Activated CD8-positive, alpha-beta memory T cell treated with anti-CD3 and anti-CD28 coated beads, Interleukin-2, amount 50 U/mL, for 24 hours (primary cell): ENCODE results near the gene PIMREG.

Experiments
- DNase-seq: peaks from one replicate; pipeline ENCODE4 v3.0.0-alpha.2; 2020; ENCODE audit errors: extremely low read depth

The PIMREG gene

DNA sequence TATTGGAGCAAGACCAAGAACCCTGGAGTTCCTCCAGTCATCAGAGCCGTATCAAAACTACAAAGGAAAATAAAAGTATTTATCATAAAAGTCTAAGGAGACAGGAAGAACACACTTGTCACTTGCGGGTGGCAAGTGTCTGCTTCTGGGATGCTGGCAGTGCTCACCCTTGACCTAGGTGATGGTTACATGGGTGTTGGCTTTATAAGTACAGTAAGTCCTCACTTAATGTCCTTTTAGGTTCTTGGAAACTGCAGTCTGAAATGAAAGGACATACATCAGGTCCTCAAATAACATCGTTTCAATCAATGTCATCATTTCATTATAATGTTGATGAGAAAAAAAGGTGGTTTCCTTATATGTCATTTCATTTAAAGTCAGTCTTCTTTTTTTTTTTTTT is 6.3 kb upstream of the PIMREG start:
- no peak for DNase-seq

DNA sequence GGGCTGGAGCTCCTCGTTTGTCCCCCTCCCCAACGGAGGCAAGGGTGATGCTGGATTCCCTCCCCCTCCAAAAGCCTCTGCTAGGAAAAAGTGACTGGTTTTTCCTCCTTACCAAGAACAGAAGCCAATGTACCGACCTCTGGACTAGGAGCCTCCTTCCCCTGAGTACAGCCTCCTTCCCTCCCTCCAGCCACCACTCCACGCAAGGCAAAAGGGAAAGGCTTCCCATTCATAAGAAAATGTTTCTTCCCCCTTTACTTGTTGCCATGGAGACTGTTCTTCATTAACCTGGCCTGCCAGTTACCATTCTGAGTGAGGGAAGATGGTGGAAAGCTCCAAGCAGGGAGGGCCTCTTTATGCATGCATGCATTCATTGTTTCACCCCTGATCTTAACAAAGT is 4.3 kb upstream of the PIMREG start:
- DNase-seq: no peak

DNA sequence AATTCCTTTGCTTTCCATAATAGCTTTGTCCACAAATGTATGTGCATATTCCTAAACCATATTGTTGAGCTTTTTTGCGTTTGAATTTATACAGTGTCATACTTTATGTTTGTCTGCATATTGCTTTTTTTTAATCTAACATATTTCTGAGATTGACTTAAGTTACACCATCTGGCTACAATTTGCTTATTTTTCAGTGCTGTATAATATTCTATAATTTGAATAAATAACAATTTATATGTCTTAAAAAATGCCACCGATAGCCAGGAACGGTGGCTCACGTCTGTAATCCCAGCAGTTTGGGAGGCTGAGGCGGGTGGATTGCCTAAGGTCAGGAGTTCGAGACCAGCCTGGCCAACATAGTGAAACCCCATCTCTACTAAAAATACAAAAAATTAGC is 1.5 kb upstream of the PIMREG start:
- no peak for DNase-seq

DNA sequence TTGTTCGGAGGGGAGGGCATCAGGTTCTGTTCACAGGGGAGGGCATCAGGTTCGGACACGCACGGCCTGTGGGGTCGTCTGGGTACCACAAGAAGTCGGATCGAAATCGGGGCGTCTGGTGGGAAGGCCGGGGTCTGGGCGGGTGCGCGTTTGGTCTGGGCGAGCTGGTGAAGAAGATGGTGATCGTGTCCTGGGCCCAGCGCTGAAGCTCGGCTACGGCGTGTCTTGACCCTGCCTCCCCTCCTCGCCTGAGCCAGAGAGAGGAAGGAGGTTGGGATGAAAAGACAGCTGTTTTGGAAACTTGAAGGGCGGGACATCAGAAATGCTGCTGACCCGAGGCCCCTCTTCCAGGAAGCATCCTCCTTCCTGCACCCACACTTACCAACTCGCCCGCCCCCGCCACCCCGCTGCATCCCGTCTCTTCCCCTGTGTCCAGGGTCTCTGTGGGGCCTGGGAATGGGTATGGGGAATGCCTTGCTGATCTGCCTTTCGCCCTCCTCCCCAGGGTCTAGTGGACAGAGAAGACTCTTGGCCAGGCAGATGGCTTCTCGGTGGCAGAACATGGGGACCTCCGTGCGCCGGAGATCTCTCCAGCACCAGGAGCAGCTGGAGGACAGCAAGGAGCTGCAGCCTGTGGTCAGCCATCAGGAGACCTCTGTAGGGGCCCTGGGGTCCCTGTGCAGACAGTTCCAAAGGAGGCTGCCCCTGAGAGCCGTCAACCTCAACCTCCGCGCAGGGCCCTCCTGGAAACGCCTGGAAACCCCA is 498 bp downstream of the PIMREG start:
- DNase-seq: no peak

DNA sequence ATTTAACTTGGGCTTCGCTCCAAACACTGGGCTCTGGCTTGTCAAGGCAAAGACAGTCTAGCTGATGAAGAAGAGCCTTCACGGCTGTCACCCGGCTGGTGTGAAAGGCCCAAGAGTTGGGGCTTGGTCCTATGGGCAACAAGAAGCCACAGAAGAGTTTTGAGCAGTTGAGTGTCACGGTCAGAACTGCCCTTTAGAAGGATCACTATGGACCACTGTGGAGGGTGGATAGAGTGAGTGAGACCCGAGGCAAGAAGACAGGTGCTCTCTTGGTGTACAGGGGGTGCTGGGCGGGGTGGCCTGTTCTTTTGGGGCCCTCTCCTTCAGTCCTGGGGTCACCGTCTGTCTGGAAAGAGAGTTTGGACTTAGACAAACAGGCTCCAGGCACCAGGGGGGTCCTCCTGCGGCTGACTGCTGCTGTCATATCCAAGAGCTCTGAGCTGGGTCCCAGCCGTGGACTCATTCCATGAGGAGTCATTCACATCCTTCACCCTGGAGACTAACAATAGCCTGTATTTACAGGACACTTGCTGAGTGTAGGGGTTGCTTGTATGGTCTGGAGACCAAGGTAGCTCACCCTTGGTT is 2.4 kb downstream of the PIMREG start:
- no peak for DNase-seq

DNA sequence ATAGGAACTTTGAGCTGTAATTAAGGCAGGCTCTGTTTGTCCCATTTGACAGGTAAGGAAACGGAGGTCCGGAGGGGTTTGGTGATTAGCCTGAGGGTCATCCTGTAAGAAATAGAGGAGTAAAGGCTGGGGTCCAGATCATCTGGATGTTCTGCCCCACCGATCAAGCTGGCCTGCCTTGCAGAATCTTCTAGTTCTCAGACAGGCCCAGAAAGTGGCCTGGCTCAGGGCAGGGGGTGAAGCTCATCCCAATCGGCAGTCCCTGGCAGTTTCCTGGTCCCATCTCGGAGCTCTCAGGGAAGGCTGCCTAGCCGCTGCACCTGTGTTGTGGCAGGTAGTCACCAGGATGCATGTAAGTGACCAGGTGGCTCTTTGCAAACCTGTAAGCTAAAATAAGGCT is 4.2 kb downstream of the PIMREG start:
- no peak for DNase-seq

DNA sequence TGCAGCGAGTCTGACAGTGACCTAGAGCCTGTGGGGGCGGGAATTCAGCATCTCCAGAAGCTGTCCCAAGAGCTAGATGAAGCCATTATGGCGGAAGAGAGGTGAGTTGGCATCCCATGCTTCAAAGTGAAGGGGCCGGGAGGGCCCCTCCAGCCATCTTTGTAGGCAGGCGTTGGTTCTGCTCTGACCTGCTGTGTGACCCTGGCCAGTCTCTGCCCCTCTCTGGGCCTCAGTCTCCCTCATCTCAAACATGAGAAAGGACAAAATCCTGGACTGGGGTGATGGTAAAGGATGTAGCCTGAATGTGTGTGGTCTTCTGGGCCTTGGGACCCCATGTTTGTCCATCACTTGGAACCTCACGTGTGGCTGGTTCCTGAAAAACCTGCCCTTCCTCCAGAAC is 5.1 kb downstream of the PIMREG start:
- no peak for DNase-seq

DNA sequence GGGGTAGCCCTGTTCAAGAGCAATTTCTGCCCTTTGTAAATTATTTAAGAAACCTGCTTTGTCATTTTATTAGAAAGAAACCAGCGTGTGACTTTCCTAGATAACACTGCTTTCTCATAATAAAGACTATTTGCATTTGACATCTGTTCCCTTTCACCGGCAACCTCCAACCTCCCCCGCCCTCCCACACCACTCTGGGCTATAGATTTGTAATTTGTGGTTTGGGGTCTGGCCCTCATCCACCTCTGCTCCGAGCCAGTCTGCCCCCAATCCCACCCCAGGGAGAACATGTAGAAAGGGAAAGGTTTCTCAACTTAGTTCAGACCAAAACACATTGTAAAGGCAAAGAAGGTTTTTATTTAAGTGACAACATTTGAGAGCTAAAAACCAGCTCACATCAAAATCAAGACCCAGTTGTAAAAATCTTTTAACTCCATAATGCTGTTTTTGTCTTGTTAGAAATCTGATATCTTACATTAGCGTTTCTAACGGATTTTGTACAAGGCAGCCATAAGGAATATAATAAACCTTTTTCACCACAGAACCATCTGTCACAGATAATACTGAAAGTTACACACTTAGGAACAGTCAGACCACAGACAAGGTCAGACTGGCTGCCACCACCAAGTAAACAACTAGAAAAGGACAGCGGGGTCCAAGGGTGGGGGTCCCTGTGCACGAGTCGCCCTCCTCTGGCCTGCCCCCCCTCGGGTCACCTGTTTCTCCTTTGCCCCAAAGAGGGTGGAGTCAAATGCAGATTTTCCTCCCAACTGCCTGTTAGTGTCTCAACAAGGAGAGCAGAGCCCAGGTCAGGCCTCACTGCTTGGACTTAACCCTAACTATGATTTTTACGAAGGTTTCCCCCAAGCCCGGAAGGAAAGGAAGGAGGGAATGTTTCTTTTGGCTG is 6.9 kb downstream of the PIMREG start:
- DNase-seq: no peak

DNA sequence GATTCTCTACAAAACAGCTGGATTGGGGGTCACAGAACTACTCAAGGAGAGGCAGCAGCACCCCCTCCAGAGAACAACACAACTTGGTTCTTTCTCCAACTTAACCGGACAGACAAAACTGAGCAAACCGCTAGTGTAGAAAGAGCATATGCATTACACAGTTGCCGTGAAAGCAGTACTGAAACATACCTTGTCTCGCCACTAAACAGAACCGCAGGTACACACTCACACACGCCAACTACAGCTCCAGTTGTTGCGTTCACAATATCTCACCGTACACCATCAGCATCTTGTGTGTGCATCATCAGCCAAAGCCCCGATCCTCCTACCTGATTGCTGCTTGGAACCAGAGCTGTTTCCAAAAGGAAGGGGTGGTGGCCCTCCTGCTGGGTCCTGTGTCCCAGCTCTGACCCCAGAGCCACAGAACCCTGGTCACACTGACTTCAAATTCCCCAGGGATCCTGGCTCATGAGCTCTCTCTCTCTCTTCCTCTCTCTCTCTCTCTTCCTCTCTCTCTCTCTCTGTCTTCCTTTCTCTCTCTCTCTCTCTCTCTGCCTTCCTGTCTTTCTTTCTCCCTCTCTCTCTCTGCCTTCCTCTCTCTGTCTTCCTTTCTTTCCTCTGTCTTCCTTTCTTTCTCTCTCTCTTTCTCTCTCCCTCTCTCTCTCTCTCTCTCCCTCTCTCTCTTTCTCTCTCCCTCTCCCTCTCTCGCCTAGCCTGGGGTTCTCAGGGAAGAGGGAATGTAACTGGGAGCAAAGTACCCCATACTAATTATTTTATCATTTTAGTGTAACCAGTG is 8.4 kb downstream of the PIMREG start:
- DNase-seq: no peak

DNA sequence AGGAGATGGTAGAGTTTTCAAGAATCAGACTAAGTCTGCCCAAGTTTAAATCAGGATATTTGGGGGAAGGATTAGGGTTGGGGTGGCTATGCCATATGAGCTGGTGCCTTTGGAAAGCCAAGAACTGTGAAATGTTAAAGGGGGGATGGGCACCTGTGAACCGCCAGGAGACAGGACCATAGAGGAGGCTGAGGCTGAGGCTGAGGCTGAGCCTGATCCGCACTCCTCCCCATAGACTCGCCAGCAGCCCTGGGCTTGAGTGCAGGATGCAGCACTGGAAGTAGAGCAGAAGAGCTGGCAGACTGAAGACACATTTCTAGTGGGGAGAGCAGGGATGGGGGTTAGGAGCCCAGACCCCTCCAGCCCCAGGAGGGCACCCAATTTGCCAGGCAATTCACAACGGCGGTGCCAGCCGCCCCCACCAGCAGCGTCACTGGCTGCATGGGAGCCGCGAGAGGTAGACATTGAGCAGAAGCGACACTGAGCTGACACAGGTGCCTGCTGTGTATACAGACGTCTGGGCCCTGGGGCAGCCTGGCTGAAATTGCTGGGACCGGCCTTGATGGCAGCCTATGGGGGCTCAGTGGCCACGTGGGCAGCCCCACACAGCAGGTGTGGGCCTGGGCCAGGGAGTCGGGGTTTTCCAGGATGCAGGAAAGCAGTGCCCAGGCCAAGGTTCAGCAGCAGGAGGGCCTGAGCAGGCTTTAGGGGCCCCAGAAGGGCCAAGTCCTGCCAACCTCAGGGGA is 9.2 kb downstream of the PIMREG start:
- DNase-seq: no peak

DNA sequence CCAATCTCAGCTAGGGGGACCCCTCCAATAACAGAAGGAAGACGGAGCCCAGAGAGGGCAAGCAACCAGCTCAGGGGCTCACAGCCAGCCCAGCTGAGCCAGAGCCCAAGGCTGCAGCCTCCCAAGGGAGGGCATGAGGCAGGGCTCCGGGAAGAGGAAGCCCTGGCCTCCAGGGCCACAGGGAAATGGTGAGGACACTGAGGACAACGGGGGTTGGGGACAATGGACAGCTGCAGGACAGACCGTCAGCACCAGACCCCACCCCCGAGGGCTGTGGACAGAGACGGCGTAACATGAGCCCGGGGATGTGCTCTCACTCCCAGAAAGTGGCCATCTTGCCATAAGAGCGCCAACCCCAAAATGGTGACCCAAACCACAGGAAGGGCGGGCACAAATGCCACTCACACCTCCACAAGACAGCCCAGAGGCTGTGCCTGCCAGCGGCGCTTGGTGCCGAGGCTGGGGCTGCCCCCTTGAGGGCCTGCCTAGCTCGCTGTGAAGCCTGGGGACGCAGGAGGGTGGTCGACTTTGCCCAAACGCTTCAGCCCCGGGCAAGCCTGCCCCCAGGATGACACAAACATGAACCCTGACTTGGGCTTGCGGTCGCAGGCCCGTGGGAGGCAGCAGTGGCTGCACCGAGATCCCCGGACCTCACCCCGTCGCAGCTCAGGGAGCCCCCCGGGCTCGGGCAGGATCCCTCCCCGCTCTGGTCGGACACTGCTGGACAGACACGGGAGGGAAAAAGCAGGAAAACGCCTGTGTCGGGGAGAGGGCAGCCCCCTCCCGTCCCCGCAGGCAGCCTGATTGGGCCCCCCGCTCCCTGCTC is 10.5 kb downstream of the PIMREG start:
- no peak for DNase-seq

DNA sequence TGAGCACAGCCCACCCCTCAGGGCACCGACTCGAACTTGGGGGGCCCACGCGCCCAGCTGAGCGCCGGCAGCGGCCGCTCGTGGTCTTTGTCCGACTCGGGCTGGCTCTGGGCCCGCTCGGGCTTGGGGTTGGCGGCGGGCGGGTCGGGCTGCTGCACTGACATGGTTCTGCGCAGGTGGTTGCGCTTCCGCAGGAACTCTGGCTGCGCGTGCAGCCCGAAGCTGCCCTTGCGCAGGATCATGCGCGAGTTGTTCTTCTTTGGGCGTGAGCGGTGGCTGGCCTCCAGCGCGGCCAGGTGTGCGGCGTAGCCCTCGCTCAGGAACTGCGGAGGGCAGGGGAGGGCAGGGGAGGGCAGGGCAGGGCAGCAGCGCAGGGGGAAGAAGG is 11.1 kb downstream of the PIMREG start:
- DNase-seq: no peak

DNA sequence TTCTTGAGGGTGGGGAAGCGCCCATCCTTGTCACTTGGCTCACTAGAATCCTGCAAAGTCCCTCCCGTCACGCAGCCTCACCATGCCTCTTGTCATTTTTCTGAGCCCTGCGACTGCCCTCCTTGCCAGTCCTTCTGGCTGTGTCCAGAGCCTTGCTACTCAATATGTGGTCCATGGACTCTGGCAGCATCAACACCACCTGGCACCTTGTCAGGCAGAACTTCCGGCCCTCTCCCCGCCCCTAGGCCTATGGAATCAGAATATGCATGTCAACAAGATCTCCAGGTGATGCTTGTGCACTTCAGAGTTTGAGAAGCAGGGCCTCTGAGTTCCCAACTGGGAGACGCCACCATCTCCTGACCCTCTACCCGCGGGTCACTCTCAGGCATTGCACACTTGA is 12.1 kb downstream of the PIMREG start:
- no peak for DNase-seq

DNA sequence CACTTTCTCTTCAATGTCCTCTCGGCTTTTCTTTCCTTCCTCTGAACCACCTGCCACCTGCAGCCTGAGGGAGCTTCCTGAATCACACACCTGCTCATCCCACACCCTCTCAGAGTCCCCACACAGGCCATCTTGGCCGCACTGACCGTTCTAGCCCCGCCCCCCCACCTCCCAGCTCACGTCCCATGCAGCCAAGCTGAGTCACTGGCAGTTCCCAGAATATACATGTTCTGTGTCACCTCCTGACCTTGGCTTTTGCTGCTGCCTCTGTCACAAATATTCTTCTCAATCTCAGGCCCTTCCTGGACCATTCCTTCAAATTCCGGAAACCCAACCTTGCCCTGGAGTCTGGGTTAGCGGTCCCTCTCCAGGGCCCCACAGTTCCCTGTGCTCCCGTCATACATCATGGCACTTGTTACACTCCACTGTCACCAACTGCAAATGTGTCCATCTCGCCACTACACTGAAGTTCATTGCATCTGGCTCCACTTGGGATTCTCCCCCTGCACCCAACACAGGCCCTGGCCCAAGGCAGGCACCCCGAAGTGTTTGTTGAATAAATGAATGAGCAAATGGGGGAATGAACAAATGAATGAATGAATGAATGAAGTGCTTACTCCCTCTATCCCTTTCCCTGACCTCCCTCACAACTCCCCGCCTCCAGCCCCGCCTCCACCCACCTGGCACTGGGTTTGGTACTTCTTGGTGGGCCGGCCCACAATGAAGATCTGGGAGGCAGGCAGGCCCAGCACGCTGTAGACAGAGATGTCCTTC is 12.8 kb downstream of the PIMREG start:
- no peak for DNase-seq

DNA sequence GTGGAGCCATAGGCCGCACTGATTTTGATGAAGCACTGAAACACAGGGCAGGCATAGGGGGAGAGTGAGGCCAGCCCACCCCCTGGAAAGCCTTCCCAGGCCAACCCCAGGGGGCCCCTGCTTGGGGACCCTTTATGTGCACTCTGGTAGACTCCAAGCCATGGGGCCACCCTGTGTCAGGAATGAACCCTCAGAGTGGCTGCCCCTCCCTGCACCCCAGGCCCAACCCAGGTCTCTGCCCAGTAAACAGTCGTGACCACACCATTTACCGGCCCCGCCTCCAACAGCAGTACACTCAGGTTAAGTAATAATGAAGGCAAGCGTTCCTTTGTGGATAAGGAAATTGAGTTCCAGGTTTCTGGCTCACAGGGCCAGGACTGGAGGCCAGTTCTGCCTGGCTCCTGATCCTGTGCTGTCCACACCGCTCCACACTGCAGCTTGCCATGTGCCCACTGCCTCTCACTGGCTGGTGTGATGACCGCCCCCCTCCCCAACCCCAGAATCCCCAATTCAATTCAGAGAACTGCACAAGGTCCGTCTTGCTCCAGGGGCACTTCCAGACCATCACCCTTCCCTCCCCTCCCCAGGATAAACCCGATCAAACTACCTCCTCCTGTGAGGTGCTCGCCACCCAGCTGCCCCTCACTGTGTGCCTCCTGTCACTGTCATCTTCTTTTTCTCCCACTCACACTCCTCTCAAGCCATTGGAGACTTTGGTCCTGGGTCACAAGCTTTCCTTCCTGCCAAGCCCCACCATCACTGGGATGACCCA is 13.6 kb downstream of the PIMREG start:
- no peak for DNase-seq

DNA sequence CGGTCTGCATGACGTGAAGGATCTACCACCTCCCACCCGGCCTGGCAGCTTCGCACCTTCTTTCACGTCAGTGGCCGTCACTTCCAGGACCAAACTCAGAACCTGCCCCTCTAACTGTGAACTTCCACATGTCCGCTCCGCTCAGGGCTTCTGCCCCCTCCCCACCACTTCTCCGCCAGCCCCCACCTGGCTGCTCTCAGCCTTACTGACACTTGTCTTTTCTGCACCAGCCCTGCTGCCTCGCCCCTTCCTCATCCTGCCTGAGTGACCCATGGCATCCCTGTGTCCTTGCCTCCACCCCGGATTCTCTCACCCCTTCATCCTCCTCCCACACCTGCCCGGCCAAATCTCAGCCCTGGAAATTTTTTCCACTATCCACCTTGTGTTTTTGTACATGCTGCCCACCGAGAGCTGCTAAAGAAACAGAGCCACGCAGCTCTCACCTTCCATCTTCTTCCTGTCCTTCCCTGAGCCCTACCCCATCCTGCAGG is 14.2 kb downstream of the PIMREG start:
- no peak for DNase-seq

DNA sequence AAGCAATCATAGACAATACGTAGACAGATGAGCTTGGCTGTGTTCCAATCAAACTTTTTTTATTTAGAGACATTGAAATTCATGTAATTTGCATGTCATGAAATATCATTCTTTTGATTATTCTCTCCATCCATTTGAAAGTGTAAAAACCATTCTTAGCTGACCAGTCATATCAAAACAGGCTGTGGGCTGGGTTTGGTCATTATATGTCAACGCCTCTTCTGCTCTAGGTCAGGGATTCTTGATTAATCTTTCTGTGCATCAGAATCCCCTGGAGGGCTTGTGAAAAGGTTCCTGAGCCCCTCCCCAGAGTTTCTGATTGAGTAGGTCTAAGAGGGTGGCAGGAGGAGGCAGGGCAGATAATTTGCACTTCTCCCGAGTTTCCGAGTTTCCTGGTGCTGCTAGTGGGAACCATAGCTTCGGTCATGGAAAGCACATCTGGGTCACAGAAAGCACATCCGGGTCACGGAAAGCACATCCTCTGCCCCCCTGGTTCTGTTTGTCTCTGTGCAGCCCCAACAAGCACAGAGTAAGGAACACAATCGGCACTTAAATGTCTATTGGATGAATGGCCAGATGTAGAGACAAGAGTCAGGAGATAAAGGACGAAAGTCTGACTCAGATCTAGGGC is 16.4 kb downstream of the PIMREG start:
- DNase-seq: no peak

DNA sequence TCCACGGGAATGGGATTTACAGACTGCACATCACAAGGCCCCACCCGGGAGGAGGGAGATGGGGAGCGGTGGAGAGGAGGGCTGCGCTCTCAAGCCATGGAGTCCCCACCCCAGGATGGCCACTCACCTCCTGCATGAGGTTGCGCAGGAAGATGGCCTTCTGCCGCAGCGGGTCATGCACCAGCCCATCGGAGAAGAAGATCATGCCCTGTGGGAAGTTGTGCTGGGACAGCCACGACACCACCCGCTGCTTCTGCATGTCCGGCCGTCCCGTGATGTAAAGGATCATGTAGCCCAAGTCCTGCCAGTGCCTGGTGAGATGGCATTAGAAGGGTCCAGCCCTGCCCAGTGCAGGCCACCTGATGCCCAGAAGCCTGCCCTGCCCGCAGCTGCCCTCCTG is 17.0 kb downstream of the PIMREG start:
- no peak for DNase-seq
